NCI-H774 (cell line): Measurements from ENCODE around the gene SFMBT2.
"Not testable (repeated sequence)": the region's sequence is repeated elsewhere in the genome, so short reads cannot be mapped to it uniquely, and the experiment has no call there.

ENCODE experiments used
- DNase-seq: peaks from one replicate; lab custom pipeline; 2025; lab: John Stamatoyannopoulos, UW

The SFMBT2 gene

GRCh38 chr10:7401156-7401555 is 9.7 kb downstream of the SFMBT2 start:
- no peak for DNase-seq

- DNase-seq, result no peak
Measured at GRCh38 chr10:7400068-7400715, 10.6 kb downstream of the SFMBT2 start.

- no peak for DNase-seq
Measured at GRCh38 chr10:7399533-7399932, 11.3 kb downstream of the SFMBT2 start.

- DNase-seq, result no peak
Measured at GRCh38 chr10:7397049-7398035, 13.5 kb downstream of the SFMBT2 start.

- not testable (repeated sequence) for DNase-seq
Measured at GRCh38 chr10:7392301-7392700, 18.5 kb downstream of the SFMBT2 start.

GRCh38 chr10:7391748-7392147 is 19.1 kb downstream of the SFMBT2 start:
- DNase-seq, result no peak

- not testable (repeated sequence) for DNase-seq
Measured at GRCh38 chr10:7390689-7391110, 20.1 kb downstream of the SFMBT2 start.

- no peak for DNase-seq
Measured at GRCh38 chr10:7389844-7390243, 21.0 kb downstream of the SFMBT2 start.

GRCh38 chr10:7389346-7389745 is 21.5 kb downstream of the SFMBT2 start:
- no peak for DNase-seq

GRCh38 chr10:7388602-7389001 is 22.2 kb downstream of the SFMBT2 start:
- no peak for DNase-seq

GRCh38 chr10:7388149-7388548 is 22.7 kb downstream of the SFMBT2 start:
- DNase-seq, result not testable (repeated sequence)

GRCh38 chr10:7385114-7385513 is 25.7 kb downstream of the SFMBT2 start:
- DNase-seq, result no peak

GRCh38 chr10:7383442-7383841 is 27.4 kb downstream of the SFMBT2 start:
- no peak for DNase-seq

GRCh38 chr10:7380704-7381241 is 30.1 kb downstream of the SFMBT2 start:
- DNase-seq, result no peak

- no peak for DNase-seq
Measured at GRCh38 chr10:7378602-7379403, 32.0 kb downstream of the SFMBT2 start.

GRCh38 chr10:7377614-7378248 is 33.1 kb downstream of the SFMBT2 start:
- DNase-seq, result no peak

- DNase-seq, result no peak
Measured at GRCh38 chr10:7374795-7375194, 36.0 kb downstream of the SFMBT2 start.

GRCh38 chr10:7373039-7373438 is 37.8 kb downstream of the SFMBT2 start:
- no peak for DNase-seq

GRCh38 chr10:7372504-7372903 is 38.3 kb downstream of the SFMBT2 start:
- no peak for DNase-seq

GRCh38 chr10:7370511-7370910 is 40.3 kb downstream of the SFMBT2 start:
- no peak for DNase-seq

GRCh38 chr10:7365027-7365745 is 45.6 kb downstream of the SFMBT2 start:
- no peak for DNase-seq
